Measurements from ENCODE around the gene EMC6.

The EMC6 gene

GRCh38 chr17:3668279-3669084 lies at the start of gene EMC6, which contains the start of gene TAX1BP3:
TSS of gene EMC6 (plus strand) at chr17:3668812. CDS start at chr17:3669147, 335 bp downstream.
TSS of gene TAX1BP3 (minus strand) at chr17:3668578. CDS start at chr17:3668526, 52 bp downstream.
- DNase-seq (ENCODE audit: low read depth): peak; percentile 96

GRCh38 chr17:3621146-3621720 lies 47.4 kb upstream of the EMC6 start:
- DNase-seq (ENCODE audit: low read depth): no peak

- DNase-seq (ENCODE audit: low read depth): no peak
Observed at GRCh38 chr17:3622977-3623594, 45.5 kb upstream of the EMC6 start.

- DNase-seq (ENCODE audit: low read depth): no peak
Observed at GRCh38 chr17:3626831-3627768, 41.5 kb upstream of the EMC6 start.

GRCh38 chr17:3627769-3628167 lies 40.8 kb upstream of the EMC6 start:
- no peak for DNase-seq (ENCODE audit: low read depth)

GRCh38 chr17:3630781-3631180 lies 37.8 kb upstream of the EMC6 start:
- DNase-seq (ENCODE audit: low read depth): no peak

- no peak for DNase-seq (ENCODE audit: low read depth)
Observed at GRCh38 chr17:3632287-3632686, 36.3 kb upstream of the EMC6 start.

- no peak for DNase-seq (ENCODE audit: low read depth)
Observed at GRCh38 chr17:3635474-3636153, 33.0 kb upstream of the EMC6 start.

GRCh38 chr17:3636154-3636907 lies 32.3 kb upstream of the EMC6 start, which contains the start of the genes CTNS and SHPK:
TSS of gene CTNS (plus strand) at chr17:3636760. CDS start at chr17:3640207, 3,447 bp downstream.
TSS of gene SHPK (minus strand) at chr17:3636250. CDS start at chr17:3636219, 31 bp downstream.
- peak; percentile 95 for DNase-seq (ENCODE audit: low read depth)

GRCh38 chr17:3636908-3637373 lies 31.7 kb upstream of the EMC6 start:
- DNase-seq (ENCODE audit: low read depth): no peak

- peak; percentile 46 for DNase-seq (ENCODE audit: low read depth)
Observed at GRCh38 chr17:3639981-3640596, 28.5 kb upstream of the EMC6 start.

GRCh38 chr17:3641014-3641413 lies 27.6 kb upstream of the EMC6 start:
- no peak for DNase-seq (ENCODE audit: low read depth)

- no peak for DNase-seq (ENCODE audit: low read depth)
Observed at GRCh38 chr17:3641717-3642486, 26.7 kb upstream of the EMC6 start.

GRCh38 chr17:3643889-3644349 lies 24.7 kb upstream of the EMC6 start:
- no peak for DNase-seq (ENCODE audit: low read depth)

- no peak for DNase-seq (ENCODE audit: low read depth)
Observed at GRCh38 chr17:3645310-3645709, 23.3 kb upstream of the EMC6 start.

- no peak for DNase-seq (ENCODE audit: low read depth)
Observed at GRCh38 chr17:3647251-3647650, 21.4 kb upstream of the EMC6 start.

- DNase-seq (ENCODE audit: low read depth): peak; percentile 61
Observed at GRCh38 chr17:3647769-3648555, 20.6 kb upstream of the EMC6 start.

GRCh38 chr17:3655766-3656165 lies 12.8 kb upstream of the EMC6 start:
- no peak for DNase-seq (ENCODE audit: low read depth)
